ENCODE results near the gene ATP11B.

Gene ATP11B

GRCh38 chr3:182962166-182962565 lies 168.9 kb downstream of the ATP11B start:
- no peak for TF ChIP-seq TCF4 (CRISPR knock-in tag; IDR thresholded peaks at IDR 0.05; ENCODE audit: borderline replicate concordance)
- no peak for TF ChIP-seq CSDC2 (CRISPR knock-in tag; IDR thresholded peaks at IDR 0.05)
- no peak for TF ChIP-seq ARNTL (CRISPR knock-in tag; IDR thresholded peaks at IDR 0.05; ENCODE audit: borderline replicate concordance, low read depth)
- no peak for TF ChIP-seq RARB (CRISPR knock-in tag; IDR thresholded peaks at IDR 0.05)
- ATAC-seq = no peak

GRCh38 chr3:182964179-182964578 lies 170.9 kb downstream of the ATP11B start:
- ATAC-seq = no peak
- no peak for TF ChIP-seq CSDC2 (CRISPR knock-in tag; IDR thresholded peaks at IDR 0.05)
- TF ChIP-seq TOX (CRISPR knock-in tag; IDR thresholded peaks at IDR 0.05; ENCODE audit: borderline replicate concordance) = no peak
- no peak for TF ChIP-seq ZC3H10 (CRISPR knock-in tag; IDR thresholded peaks at IDR 0.05)

- ATAC-seq = no peak
- TF ChIP-seq CSDC2 (CRISPR knock-in tag; IDR thresholded peaks at IDR 0.05) (no peak), ZNF8 (CRISPR knock-in tag; IDR thresholded peaks at IDR 0.05) (no peak), ZNF70 (CRISPR knock-in tag; IDR thresholded peaks at IDR 0.05) (no peak), TCF4 (CRISPR knock-in tag; IDR thresholded peaks at IDR 0.05; ENCODE audit: borderline replicate concordance) (no peak)
These were observed 172.6 kb downstream of the ATP11B start for GRCh38 chr3:182965861-182966366.

- no peak for TF ChIP-seq ESRRG (CRISPR knock-in tag; IDR thresholded peaks at IDR 0.05)
- TF ChIP-seq CSRNP3 (CRISPR knock-in tag; IDR thresholded peaks at IDR 0.05) = no peak
- no peak for TF ChIP-seq ARNTL (CRISPR knock-in tag; IDR thresholded peaks at IDR 0.05; ENCODE audit: borderline replicate concordance, low read depth)
- no peak for TF ChIP-seq BACH2 (CRISPR knock-in tag; IDR thresholded peaks at IDR 0.05; ENCODE audit: borderline replicate concordance)
- TF ChIP-seq TCF4 (CRISPR knock-in tag; IDR thresholded peaks at IDR 0.05; ENCODE audit: borderline replicate concordance) = no peak
- no peak for TF ChIP-seq POU6F1 (CRISPR knock-in tag; IDR thresholded peaks at IDR 0.05; ENCODE audit: borderline replicate concordance, low read depth)
- no peak for TF ChIP-seq ZNF8 (CRISPR knock-in tag; IDR thresholded peaks at IDR 0.05)
- TF ChIP-seq GLIS3 (CRISPR knock-in tag; IDR thresholded peaks at IDR 0.05) = no peak
- TF ChIP-seq SNAI2 (CRISPR knock-in tag; IDR thresholded peaks at IDR 0.05) = no peak
- TF ChIP-seq ISL1 (CRISPR knock-in tag; IDR thresholded peaks at IDR 0.05) = no peak
- TF ChIP-seq ZNF70 (CRISPR knock-in tag; IDR thresholded peaks at IDR 0.05) = no peak
- no peak for TF ChIP-seq PATZ1 (CRISPR knock-in tag; IDR thresholded peaks at IDR 0.05; ENCODE audit: borderline replicate concordance)
- TF ChIP-seq PPARA (CRISPR knock-in tag; IDR thresholded peaks at IDR 0.05; ENCODE audit: borderline replicate concordance) = no peak
- TF ChIP-seq TSHZ2 (CRISPR knock-in tag; IDR thresholded peaks at IDR 0.05) = no peak
- no peak for TF ChIP-seq ZFP30 (CRISPR knock-in tag; IDR thresholded peaks at IDR 0.05)
- TF ChIP-seq OSR1 (CRISPR knock-in tag; IDR thresholded peaks at IDR 0.05) = no peak
- no peak for TF ChIP-seq ZFP3 (CRISPR knock-in tag; IDR thresholded peaks at IDR 0.05)
- no peak for TF ChIP-seq ZNF565 (CRISPR knock-in tag; conservative IDR thresholded peaks at IDR 0.05; ENCODE audit: low read depth)
- no peak for TF ChIP-seq CREB5 (CRISPR knock-in tag; IDR thresholded peaks at IDR 0.05; ENCODE audit: low read depth)
- ATAC-seq = no peak
These were observed 174.2 kb downstream of the ATP11B start for GRCh38 chr3:182967218-182968204.
